ENCODE measurements around the gene IPO11.
"Not testable (repeated sequence)": the region's sequence is repeated elsewhere in the genome, so short reads cannot be mapped to it uniquely, and the experiment has no call there.

IPO11 gene

DNA sequence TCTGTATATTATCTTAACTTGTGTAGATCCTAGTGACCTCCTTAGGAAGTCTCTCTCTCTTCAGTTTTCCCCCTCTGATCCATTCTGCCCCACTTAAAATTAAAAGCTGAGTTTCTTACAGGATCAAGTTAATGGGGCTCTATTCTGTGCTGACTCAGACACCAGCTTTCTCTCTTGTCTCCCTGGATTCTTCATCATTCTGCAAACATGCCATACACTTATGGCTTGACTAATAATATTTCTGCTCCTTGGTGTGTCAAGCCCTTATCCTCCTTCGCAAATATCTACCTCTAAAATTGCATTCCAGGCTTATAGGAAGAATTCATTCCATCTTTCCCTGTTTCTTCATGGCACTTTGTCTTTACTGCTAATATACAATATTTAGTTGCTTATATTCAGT, 184.1 kb downstream of the IPO11 start:
- DNase-seq (ENCODE audit: low read depth in 2 of 2): no peak

DNA sequence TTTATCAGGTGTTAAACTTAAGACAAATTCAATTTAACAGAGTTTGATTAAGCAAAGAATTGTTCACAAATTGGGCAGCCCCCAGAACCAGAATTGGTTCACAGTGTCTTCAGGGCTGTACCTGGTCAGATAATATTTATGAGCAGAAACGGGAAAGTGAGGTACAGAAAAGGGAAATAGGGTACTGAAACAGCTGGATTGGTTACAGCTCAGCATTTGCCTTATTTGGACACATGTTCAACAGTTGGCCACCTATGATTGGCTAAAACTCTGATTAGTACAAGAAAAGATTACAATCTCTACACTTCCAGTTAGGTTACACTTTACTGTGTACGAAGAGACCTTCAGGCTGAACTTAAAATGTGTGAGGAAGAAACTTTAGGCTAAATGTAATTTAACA, 184.8 kb downstream of the IPO11 start:
- DNase-seq (ENCODE audit: low read depth in 2 of 2): no peak

DNA sequence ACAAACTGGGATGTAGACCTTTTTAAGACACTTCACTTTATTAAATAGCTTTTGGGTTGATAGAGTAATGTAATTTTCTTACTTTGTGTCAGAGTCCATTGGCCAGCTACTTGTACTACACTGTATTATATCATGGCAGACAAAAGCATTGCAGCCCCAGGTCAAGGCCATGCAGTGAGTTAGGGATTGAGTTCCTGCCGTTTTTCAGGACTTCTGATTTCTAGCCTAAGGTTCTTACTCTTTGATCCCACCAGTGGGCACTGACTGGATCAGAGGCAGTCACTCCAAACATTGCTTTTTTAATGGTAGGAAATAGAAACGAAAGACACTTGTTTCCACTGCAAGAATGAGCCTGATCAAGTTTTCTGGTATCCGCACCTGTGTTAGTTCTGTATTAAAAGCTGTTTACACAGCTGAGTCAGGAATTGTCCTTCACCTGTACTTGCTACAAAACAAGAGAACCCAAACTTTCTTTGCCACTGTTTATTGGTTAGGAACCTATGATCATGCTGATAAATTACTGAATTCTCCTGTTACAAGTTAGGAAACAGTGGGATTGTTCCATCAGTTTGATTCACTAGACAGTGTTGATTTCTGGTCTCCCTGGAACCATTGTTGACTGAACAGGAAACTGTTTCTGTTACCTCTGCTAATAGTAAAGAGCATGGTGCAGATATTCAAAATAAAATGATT, 188.1 kb downstream of the IPO11 start:
- DNase-seq (ENCODE audit: low read depth in 2 of 2): no peak

DNA sequence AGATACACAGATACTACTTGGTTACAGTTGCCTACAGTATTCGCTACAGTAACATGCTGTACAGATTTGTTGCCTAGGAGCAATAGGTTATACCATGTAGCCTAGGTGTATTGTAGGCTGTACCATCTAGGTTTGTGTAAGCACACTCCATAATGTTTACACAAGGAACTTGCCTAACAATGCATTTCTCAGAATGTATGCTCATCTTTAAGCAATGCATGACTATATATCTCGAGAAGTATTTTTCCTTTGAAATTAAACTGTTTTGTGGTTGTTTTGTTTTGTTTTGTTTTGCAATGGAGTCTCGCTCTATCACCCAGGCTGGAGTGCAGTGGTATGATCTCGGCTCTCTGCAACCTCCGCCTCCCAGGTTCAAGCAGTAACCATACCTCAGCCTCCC, 191.4 kb downstream of the IPO11 start:
- no peak for DNase-seq (ENCODE audit: low read depth in 2 of 2)

DNA sequence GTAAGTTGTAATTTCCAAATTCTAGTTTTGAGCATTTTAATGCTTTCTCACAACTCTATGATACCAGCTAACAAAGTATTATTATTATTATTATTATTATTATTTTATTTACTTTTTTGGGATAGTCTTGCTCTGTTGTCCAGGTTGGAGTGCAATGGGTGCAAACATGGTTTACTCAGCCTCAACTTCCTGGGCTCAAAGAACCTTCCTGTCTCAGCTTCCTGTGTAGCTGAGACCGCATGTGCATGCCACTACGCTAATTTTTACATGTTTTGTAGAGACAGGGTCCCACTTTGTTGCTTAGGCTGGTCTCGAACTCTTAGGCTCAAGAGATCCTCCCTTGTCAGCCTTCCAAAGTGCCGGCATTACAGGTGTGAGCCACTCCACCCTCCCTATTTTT, 193.1 kb downstream of the IPO11 start:
- DNase-seq (ENCODE audit: low read depth in 2 of 2): no peak

DNA sequence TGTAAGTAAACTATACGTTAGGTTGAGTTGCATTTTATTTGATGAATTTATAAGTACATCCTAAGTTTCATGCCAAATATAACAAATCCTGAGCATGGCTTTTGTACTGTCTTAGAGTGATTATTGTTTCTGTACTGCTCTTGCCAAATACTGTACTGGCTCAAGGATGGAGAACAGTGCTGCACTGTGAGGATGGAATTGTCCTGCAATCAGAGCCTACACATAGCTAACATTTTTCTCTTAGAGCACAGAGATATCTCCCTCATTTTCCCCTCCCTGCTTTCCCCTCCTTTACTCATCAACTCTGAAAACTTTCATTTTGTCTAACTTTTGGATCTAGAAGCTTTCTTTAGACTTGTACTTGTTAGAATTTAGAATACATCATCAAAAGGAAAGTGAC, 194.3 kb downstream of the IPO11 start:
- DNase-seq (ENCODE audit: low read depth in 2 of 2): no peak

DNA sequence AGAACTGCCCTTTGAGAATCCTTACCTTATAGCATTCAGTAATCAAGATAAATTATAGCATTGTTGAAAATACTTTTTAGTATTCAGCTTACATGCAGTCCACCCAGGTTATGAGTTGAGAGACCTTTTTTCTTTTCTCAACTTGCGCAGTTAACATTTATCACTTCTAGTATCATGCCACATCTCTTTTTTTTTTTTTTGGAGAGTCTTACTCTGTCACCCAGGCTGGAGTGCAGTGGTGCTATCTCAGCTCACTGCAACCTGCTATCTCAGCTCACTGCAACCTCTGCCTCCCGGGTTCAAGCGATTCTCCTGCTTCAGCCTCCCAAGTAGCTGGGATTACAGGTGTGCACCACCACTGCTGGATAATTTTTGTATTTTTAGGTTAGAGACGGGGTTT, 195.1 kb downstream of the IPO11 start:
- DNase-seq (ENCODE audit: low read depth in 2 of 2): no peak

DNA sequence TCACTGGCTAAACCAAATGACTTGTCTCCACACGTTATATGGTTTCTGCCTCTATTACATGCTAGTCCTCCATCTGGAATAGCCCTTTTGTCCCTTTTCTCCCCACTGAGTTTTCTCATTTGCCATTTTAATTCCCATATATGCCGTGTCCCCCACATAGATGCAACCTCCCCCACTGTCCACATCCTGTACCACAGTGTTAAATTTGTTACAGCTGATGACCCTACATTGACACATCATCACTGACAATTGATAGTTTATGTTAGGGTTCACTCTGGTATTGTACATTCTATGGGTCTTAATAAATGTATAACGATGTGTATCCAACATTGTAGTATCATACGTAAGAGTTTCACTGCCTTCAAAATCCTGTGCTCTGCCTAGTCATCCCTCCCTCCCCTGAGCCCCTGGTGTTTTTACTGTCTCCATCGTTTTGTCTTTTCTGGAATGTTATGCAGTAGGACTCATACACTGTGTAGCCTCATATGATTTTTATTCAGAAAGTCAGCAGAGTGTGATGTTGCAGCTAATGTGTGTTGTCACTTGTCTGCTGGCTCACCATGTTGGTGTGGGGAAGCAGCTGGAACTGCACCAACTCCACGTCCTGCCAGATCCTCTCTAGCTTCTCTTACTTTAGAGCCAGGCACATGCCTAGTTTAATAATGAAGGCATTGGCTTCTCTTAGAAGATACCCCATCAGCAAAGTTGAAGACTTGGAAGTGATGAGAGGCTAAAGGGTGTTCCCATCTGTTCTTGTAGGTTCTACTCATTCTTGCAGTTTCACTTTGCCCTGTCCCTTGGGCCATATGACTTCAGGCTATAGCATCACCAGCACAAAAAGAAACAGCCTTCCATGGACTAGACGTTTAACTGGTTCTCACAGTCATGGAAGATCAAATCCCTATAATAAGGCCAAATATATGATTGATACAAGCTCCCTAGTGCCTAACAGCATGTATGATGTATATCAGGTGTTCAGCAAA, 196.3 kb downstream of the IPO11 start:
- DNase-seq (ENCODE audit: low read depth in 2 of 2): no peak

DNA sequence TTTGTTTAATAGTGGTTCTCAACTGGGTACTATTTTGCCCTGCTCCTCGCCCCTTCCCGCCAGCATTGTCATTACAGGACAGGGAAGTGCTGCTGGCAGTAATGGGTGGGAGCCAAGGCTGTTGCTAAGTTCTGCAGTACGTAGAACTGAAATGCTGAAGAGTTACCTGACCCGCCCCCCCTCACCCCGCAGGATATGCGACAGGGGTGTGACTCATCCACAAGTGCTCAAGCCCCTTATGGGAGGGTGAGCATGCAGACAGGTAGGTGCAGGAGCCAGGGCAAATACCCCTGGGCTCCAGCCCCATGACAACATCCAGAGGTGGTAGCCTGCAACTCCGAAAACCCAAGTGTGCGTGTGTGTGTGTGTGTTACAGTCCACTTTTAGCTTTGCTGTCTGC, 201.8 kb downstream of the IPO11 start:
- DNase-seq (ENCODE audit: low read depth in 2 of 2): no peak

DNA sequence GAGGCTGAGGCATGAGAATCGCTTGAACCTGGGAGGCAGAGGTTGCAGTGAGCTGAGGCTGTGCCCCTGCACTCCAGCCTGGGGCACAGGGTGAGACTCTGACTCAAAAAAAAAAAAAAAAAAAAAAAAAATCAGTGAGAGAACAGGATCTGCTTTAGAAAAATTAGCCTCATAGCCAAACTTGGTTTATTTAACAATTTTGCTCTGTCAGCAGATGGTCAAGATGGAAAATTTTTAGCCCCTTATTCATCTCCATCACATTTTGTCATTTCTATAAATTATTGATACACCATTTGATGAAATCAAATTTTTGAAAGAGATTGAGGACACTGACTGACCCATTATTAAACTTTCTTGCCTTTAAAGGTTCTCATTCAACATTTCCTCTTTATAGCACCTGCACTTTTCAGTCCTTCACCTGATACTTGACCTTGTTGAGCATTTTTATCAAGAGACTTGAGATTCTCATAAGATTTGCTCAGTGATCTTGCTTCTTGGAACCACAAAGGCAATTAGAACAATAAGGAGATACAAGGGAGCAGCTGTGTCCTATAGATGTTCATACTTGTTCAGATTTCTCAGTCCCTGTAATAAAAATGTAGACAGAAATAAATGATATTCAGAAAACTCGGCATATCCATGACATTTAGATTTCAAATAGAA, 204.2 kb downstream of the IPO11 start:
- no peak for DNase-seq (ENCODE audit: low read depth in 2 of 2)

DNA sequence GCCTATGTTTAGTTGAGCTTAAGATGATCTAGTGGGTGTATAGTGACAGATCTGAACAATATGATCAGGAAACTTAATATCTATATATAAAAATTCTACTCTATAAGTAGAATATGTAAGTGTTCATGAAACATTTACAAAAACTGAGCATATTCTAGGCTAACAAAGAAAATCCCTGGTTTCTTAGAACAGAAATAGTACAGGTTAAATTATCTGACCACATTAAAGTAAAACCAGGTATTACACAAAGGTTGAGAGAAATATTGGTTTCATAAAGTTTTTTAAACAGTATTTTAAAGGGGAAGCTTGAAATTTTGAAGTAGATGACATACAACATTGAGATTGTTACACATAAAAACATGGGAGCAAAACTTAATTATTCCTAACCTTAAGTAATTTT, 205.4 kb downstream of the IPO11 start:
- DNase-seq (ENCODE audit: low read depth in 2 of 2): no peak

DNA sequence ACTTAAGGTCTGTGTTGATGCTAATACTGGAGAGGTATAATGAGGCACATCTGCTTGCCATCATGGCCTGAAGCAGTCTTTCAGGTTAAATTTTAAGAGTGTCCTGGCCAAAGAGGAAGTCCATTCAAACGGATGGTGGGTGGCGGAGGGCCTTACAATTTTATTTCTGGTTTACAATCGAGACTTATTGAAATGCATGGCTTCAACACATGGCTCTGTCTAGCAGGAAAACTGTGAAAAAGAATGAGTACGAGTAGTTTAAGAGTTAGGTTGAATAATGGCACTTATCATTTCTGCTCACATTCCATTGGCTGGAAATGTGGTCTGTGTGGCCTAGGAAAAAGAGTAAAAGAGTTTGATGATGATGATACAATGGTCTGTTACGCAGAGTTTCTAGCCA, 208.2 kb downstream of the IPO11 start:
- DNase-seq (ENCODE audit: low read depth in 2 of 2): no peak

DNA sequence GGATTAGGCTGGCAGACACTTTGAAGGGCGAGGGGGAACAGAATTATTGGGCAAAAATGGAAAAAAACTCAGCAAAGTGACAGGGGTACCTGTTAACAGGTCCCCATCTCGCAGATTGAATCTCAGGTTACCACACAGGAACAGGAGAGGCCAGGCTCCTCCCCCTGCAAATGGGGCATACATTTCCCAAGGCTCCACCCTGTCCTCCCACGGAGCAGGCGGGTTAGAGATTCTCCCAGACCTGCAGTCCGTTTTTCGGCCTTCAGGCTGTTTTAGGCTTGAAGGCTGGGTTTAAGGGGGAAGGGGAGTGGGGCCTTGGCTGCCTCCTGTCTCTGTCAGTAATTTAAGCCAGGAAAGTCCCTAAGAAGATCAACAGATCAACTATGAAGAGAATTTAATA, 208.7 kb downstream of the IPO11 start:
- no peak for DNase-seq (ENCODE audit: low read depth in 2 of 2)

DNA sequence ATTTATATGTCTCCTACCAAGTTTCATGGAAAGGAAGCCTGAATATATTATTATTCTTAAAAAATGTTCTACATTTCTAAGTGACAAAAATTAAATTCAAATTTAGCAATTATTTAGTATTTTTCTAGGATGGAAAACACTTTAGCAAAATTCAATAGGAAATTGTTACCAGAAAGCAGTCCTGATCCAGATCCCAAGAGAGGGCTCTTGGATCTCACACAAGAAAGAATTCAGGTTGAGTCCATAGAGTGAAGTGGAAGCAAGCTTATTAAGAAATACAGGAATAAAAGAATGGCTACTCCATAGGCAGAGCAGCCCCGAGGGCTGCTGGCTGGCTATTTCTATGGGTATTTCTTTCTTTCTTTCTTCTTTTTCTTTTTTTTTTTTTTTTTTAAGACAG, 210.7 kb downstream of the IPO11 start:
- no peak for DNase-seq (ENCODE audit: low read depth in 2 of 2)

DNA sequence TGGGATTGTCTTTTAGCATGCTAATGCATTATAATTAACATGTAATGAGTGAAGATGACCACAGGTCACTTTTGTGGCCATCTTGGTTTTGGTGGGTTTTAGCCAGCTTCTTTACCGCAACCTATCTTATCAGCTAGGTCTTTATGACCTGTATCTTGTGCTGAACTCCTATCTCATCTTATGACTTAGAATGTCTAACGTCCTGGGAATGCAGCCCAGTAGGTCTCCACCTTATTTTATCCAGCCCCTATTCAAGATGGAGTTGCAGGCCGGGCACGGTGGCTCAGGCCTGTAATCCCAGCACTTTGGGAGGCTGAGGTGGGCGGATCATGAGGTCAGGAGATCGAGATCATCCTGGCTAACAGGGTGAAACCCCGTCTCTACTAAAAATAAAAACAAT, 211.9 kb downstream of the IPO11 start:
- DNase-seq (ENCODE audit: low read depth in 2 of 2): not testable (repeated sequence)

DNA sequence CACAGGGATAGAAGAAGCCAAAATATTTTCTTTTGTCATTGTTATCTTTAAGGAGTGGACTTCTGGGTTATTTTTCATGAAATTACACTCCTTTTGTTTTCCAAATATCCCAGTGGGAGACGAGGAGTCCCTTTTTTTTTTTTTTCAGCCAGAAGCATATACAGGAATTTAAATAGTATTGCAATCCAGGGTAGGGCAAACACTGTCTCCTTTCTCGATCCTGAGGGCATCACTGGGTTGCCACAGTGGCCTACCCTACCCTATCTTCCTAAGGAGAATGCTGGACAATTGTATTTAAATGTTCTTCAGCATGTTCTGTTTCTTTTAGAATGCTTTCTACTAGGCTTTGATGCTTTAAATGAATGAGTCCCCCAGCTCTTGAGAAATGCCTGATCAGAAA, 214.0 kb downstream of the IPO11 start:
- no peak for DNase-seq (ENCODE audit: low read depth in 2 of 2)

DNA sequence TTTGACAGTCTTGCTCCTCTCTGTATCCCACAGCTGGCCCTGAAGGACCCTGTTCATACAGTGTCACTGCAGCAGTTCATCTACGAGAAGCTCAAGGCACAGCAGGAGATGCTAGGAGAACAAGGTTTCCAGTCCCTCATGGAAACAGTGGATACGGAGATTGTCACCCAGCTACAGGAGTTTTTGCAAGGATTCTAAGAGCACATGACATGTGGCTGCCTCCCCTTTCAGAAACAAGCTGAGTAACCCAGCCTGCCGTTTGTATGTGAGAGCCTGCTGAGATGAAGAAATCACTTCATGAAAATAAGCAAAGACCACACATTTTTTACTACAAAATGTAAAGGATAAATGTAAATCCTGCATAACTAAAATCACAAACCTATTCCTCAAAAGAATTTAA, 214.6 kb downstream of the IPO11 start:
- no peak for DNase-seq (ENCODE audit: low read depth in 2 of 2)

DNA sequence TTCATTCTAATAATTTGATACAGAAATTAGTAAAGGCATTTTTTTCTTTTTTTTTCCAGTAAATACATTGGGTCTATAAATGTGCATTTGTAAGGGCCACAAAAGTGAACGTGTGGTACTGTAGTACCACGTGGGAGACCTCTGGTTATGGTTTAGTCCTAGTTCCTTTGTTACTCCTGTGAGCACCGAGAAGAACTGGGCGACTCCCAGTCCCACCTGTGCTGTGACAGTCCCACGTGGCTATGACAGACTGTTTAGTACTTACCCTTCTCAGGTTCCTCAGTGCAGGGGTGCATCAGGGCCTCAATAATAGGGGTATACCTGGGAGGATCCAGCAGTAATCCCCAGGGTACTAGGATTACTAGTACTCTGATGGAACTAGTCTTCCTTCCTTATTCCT, 215.3 kb downstream of the IPO11 start:
- DNase-seq (ENCODE audit: low read depth in 2 of 2): no peak

DNA sequence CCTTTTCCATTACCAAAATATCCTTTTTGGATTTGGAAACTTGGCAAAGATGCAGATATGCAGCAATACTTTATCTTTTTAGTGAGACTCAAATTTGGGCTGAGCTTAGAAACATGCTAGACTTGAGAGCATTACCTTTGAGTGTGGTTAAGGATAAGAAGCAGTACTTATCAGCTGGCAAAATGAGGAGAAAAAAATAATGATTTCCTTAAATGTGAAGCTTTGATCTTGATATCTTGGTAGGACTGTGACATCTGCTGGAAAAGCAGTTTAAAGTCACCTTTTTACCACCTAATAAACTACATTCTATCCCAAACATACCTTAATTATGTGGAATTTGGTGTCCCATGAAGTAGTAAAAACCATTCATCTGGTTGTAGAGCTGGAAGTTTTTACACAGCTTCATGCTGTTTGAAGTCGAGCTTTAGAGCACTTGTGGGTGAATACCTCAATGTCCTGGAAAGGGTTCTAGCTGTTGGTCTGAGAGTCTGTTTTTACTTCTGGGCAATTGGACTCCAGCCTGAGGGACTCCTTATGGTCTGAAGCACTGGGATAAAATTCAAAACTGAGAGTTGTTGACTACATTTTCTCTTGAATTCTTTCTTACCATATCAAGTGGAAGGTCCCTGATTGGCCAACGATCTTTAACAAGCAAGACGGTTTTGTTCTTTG, 219.5 kb downstream of the IPO11 start:
- no peak for DNase-seq (ENCODE audit: low read depth in 2 of 2)

DNA sequence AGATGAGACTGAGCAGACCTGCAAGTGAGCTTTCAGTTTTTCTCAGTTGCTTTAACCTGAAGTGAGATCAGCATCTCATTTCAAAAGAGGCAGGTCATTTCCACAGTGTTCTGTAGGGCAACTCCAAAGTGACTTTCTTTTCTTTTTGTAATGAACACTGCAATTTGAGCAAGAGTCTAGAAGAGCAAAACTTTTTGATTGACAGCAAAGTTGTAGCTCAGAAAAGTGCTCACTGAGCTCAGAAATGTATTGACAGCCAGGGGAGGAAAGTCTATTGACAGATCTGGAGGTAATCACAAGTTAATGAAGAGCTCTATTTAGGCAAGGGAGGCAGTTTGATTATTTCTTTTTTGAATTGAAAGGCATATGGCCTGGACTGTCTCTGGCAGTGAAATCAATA, 220.7 kb downstream of the IPO11 start:
- DNase-seq (ENCODE audit: low read depth in 2 of 2): no peak

DNA sequence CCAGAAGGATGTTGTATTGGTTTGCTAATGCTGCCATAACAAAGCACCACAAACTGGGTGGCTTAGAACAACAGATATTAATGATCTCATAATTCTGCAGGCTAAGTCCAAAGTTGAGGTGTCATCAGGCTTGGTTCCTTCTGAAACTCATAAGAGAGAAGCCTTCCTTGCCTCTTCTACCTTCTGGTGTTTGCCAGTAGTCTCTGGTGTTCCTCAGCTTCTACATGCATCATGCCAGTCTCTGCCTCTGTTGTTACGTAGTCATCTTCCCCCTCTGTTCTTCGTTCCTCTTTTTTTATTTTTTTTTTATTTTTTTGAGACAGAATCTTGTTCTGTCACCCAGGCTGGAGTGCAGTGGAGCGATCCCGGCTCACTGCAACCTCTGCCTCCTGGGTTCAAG, 227.9 kb downstream of the IPO11 start:
- no peak for DNase-seq (ENCODE audit: low read depth in 2 of 2)

DNA sequence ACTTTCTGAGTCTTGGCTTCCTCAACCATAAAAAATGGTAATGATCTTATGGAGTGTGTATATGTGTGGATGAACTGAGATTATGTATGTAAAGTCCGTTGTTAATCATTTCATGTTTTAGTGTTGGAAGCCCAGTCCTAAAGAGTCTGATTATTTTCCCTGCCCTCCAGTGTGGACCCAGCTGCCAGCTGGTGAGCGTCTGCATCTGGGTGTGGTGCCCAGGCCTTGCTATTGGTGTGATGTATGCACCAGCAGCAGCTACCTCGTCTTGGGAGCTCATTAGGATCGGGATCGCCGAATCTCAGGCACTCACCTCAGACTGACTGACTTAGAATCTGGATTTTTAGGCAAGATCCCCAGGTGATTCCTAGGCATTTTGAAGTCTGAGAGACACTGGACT, 229.9 kb downstream of the IPO11 start:
- DNase-seq (ENCODE audit: low read depth in 2 of 2): no peak
